ENCODE data around the gene ASPN.

DNA sequence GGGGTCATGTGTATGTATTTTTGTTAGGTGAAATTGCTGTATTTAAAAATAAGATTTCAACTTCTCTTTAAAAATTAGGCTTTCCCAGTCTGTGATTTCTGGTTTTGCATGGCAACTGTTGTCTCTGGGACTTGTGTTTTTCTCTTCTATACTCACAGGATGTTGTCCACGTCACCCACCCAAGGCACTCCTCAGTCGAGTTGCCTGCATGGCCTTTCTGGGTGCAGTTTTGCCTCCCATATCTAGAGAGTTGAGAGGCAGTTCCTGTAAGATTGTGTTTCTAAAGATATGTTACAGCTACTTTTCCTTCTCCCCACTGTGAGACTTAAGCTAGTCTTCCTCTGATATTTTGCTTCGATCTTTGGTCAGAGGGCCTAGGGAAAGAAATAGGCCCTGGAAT is 2.3 kb upstream of the ASPN start:
- TF ChIP-seq, protein P1, sequence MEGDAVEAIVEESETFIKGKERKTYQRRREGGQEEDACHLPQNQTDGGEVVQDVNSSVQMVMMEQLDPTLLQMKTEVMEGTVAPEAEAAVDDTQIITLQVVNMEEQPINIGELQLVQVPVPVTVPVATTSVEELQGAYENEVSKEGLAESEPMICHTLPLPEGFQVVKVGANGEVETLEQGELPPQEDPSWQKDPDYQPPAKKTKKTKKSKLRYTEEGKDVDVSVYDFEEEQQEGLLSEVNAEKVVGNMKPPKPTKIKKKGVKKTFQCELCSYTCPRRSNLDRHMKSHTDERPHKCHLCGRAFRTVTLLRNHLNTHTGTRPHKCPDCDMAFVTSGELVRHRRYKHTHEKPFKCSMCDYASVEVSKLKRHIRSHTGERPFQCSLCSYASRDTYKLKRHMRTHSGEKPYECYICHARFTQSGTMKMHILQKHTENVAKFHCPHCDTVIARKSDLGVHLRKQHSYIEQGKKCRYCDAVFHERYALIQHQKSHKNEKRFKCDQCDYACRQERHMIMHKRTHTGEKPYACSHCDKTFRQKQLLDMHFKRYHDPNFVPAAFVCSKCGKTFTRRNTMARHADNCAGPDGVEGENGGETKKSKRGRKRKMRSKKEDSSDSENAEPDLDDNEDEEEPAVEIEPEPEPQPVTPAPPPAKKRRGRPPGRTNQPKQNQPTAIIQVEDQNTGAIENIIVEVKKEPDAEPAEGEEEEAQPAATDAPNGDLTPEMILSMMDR (conservative IDR thresholded peaks at IDR 0.05; ENCODE audit: low read length), result no peak
- TF ChIP-seq EZH2phosphoT487 (IDR thresholded peaks at IDR 0.05; ENCODE audit: borderline replicate concordance), result no peak

Data from Loucy (cell line).